Kidney epithelial cell (primary cell): ENCODE data around the gene MAD1L1. TPM values are rescaled to one million over a fixed set of nuclear protein-coding genes. Genes with fewer than 3 reads are reported as not detected.

ENCODE experiments used
- DNase-seq: peaks from one replicate; pipeline ENCODE4 v3.0.0-alpha.2; 2010; ENCODE audit warnings: low read depth
- H3K27me3 ChIP-seq: 2 replicates; pipeline ENCODE4 v1.6.0; 2011; ENCODE audit warnings: low read length; ENCODE audit not compliant: control insufficient read depth, insufficient read depth
- H3K36me3 ChIP-seq: 2 replicates; pipeline ENCODE4 v1.5.1; 2011; ENCODE audit warnings: low read length; ENCODE audit not compliant: control insufficient read depth, insufficient read depth
- H3K4me3 ChIP-seq: 2 replicates; pipeline ENCODE4 v1.5.1; 2011; ENCODE audit warnings: low read depth, mild to moderate bottlenecking, control low read depth, low read length
- total RNA-seq: library from RNA; depleted of rRNA; stranded (reverse); fragments of >200 nt; gene quantifications from 2 replicates; pipeline ENCODE4 v1.2.3, GENCODE V29; 2015
- TF ChIP-seq, protein P1 (sequence below): IDR thresholded peaks from 2 replicates; pipeline ENCODE4 v1.5.1; 2011; ENCODE audit warnings: mild to moderate bottlenecking, moderate library complexity, low read length, control low read depth, inconsistent platforms; ENCODE audit not compliant: insufficient read depth, poor library complexity, severe bottlenecking

Gene MAD1L1
- total RNA-seq, 1 donor from 2014 or later: 61.2 TPM

DNA sequence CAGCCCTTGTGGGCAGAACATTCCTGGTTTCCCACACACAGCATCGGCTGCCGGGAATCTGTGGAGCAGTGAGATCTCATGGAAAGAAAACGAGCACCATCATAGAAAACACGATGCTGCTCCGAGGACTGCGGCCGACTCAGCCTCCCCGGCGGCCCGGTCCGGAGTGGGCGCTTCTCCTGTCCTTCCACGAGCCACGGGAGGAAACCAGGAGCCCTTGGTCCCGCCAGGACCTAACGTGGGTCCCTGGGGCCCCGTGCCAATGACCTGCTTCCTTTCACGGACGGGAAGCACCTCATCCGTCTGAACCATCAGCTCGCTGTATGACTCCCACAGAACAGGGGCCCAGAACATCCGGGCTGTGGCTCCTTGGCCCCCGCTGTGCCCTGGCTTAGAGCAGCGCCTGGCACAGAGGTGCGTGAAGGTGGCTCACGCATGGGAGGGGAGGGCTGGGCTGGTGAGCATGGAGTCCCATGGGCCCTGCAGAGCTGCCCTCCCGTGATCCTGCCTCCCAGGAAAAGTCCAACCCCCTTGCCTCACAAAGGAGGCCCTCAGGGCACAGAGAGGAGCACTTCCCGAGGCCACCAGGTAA, 280.5 kb downstream of the MAD1L1 start:
- TF ChIP-seq, protein P1, sequence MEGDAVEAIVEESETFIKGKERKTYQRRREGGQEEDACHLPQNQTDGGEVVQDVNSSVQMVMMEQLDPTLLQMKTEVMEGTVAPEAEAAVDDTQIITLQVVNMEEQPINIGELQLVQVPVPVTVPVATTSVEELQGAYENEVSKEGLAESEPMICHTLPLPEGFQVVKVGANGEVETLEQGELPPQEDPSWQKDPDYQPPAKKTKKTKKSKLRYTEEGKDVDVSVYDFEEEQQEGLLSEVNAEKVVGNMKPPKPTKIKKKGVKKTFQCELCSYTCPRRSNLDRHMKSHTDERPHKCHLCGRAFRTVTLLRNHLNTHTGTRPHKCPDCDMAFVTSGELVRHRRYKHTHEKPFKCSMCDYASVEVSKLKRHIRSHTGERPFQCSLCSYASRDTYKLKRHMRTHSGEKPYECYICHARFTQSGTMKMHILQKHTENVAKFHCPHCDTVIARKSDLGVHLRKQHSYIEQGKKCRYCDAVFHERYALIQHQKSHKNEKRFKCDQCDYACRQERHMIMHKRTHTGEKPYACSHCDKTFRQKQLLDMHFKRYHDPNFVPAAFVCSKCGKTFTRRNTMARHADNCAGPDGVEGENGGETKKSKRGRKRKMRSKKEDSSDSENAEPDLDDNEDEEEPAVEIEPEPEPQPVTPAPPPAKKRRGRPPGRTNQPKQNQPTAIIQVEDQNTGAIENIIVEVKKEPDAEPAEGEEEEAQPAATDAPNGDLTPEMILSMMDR: no peak
- Histone ChIP-seq H3K36me3 (no peaks in the 10 kb centered on the region), H3K27me3 (no peaks in the 10 kb centered on the region), H3K4me3 (no peak overlapping the region)
- DNase-seq: no peak

DNA sequence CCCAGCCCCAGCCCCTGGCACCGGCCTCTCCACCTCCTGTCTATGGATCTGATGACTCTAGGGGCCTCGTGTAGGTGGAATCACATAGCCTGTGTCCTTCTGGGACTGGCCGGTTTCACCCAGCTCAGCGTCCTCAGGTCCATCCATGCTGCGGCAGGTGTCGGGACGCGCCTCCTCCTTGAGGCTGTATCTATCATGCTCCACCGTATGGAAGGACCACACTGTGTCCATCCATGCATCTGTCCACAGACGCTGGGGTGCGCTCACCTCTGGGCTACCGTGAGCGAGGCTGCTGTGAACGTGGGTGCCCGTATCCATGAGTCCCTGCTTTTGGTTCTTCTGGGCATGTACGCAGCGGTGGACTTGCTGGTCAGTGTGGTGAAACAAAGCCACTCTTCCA, 281.1 kb downstream of the MAD1L1 start:
- TF ChIP-seq, protein P1: no peak
- DNase-seq: no peak
- Histone ChIP-seq H3K36me3 (no peaks in the 10 kb centered on the region), H3K4me3 (no peak overlapping the region), H3K27me3 (no peaks in the 10 kb centered on the region)

DNA sequence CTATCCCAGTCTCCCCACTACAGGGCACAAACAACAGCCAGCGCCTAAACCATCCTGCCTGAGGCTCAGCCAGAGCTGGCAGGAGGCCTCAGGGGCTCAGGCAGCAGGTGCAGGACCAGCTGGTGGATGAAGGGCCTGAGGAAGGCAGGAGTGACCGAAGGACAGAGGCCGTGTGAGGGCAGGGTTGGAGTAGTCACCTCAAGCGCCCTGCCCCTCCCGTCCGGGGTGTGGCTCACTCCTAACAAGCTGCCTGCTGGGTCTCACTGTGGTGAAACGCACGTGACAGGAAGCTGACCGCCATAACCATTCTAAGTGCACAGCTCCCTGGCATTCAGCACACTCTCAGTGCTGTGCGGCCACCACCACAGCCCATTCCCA, 281.6 kb downstream of the MAD1L1 start:
- no peak overlapping the region for H3K4me3 ChIP-seq
- TF ChIP-seq, protein P1: no peak
- no peaks in the 10 kb centered on the region for H3K36me3 ChIP-seq
- H3K27me3 ChIP-seq: no peaks in the 10 kb centered on the region
- no peak for DNase-seq

DNA sequence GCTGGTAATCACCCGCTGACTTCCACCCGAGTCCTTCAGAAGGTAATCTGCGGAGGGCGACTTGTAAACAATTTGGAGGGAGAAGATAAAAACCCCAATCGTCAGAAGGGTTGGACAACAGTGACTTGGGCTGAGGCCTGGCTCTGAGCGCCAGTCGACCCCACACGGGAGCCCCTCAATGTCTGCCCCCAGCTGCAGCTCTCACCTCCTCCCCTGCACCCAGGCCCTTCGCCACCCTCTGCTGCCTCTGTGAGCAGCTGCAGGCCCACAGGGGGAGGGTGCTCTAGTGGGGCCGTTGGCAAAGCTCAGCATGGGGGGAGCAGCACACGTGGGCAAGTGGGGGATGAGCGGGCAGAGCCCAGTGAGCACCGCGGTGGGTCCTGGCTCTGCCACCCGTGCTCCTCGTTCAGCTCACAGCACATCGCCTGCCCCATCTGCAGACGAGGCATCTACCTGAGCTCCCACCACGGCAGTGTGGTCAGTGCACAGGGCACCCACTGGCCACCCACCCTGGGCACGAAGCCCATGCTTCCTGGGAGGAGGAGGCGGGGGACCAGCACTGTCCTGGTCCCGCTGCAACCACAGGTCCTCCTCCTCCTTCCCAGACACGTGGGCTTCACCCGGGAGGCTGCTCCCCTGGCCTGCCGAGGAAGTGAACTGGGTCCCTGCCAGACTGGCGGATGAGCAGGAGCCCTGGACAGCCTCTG, 282.1 kb downstream of the MAD1L1 start:
- Histone ChIP-seq H3K36me3 (no peaks in the 10 kb centered on the region), H3K27me3 (no peaks in the 10 kb centered on the region), H3K4me3 (no peak overlapping the region)
- DNase-seq: no peak
- TF ChIP-seq, protein P1: no peak

DNA sequence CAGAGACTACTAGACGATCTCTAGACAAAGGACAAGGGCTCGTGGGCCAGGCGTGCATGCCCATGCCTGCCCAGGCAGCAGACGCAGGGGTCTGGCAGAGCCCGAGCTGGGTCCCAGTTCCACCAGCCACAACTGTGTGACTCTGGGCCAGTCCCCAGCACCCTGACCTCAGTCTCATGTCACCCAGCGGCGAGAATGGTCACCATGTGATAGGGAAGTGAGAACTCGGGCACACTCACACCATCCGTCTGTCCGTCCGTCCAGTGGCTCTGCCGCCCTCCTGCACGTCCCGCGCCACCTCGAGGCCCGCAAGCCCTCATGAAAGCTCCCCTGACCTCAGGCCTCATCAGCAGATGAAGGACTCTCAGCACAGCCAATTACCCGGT, 282.7 kb downstream of the MAD1L1 start:
- TF ChIP-seq, protein P1: no peak
- no peaks in the 10 kb centered on the region for H3K36me3 ChIP-seq
- no peak overlapping the region for H3K4me3 ChIP-seq
- no peaks in the 10 kb centered on the region for H3K27me3 ChIP-seq
- DNase-seq: no peak

DNA sequence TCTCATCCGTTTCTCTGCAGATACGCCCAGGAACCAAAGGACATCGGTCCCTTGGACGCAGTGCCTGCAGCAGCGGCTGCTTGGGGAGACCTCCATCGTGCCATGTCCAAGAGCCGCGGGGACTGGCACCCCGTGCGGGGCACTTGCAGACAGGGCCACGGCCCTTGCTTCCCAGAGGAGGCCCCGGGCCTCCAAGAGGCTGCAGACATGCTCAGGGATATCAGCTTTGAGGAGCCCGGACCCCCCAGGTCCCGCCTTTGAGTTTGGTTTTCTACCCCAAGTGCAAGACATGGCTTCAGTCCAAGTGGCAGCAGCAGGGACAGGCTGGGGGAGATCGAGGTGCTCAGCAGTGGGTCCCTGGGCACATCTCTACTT, 283.1 kb downstream of the MAD1L1 start:
- DNase-seq: no peak
- TF ChIP-seq, protein P1: no peak
- Histone ChIP-seq H3K36me3 (no peaks in the 10 kb centered on the region), H3K4me3 (no peak overlapping the region), H3K27me3 (no peaks in the 10 kb centered on the region)
